ENCODE measurements around the gene KIF3A. TPM values are rescaled to one million over a fixed set of nuclear protein-coding genes. Genes with fewer than 3 reads are reported as not detected.

The KIF3A gene
- total RNA-seq, 4 donors from 2014 or later: 4.9 to 7.7 (median 6.3) TPM

DNA sequence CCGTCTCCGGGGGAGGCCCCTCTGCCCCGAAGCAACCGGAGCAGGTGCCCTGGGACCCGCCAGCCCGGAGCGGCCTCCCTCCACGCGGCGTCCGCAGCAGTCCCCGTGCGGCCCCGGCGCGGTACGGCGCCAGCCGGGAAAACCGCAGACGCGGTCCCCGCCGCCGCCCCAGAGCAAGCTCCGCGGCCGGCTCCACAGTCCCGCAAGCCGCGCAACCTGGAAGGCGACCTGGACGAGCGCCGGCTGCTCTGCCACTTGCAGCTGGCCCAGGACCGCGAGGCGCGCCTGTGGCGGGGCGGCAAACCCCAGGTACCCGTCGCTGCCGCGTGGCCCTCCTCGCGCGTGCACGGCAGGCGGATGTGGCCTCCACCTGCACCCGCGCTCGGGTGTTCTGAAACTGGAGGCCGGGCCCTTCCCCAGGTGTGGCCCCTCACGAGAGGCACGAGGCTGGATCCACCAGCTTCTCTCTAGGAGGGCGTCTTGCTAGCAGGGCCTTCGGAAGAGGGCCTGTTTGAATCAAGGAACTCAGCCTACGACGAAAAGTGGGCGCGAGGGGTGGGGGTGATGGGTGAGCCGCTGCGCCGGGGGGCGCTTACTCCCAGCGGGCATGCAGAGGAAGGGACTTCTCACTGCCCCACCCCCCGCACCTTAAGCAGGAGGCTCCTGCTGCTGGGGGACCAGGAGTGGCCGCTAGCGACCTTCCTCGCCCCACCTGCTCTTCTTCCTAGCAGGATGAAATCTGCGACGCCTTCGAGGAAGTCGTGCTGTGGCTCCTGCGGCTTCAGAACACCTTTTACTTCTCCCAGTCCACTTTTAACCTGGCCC is 10.5 kb upstream of the KIF3A start:
- intact Hi-C loops (cut with DNase I; ENCODE audit: low total_unique reads): no loop called here
- DNase-seq (ENCODE audit: low spot score in 2 of 2): no peak
- H3K4me3 ChIP-seq (ENCODE audit: low read depth, poor library complexity, severe bottlenecking): no peak overlapping the region
- no peak for TF ChIP-seq POLR2A (IDR thresholded peaks at IDR 0.05)
- TF ChIP-seq, protein P1, sequence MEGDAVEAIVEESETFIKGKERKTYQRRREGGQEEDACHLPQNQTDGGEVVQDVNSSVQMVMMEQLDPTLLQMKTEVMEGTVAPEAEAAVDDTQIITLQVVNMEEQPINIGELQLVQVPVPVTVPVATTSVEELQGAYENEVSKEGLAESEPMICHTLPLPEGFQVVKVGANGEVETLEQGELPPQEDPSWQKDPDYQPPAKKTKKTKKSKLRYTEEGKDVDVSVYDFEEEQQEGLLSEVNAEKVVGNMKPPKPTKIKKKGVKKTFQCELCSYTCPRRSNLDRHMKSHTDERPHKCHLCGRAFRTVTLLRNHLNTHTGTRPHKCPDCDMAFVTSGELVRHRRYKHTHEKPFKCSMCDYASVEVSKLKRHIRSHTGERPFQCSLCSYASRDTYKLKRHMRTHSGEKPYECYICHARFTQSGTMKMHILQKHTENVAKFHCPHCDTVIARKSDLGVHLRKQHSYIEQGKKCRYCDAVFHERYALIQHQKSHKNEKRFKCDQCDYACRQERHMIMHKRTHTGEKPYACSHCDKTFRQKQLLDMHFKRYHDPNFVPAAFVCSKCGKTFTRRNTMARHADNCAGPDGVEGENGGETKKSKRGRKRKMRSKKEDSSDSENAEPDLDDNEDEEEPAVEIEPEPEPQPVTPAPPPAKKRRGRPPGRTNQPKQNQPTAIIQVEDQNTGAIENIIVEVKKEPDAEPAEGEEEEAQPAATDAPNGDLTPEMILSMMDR (IDR thresholded peaks at IDR 0.05): no peak
- 52 to 72% methylated on average over 25 to 44 of the region's 76 CpGs for WGBS, 2 donors

DNA sequence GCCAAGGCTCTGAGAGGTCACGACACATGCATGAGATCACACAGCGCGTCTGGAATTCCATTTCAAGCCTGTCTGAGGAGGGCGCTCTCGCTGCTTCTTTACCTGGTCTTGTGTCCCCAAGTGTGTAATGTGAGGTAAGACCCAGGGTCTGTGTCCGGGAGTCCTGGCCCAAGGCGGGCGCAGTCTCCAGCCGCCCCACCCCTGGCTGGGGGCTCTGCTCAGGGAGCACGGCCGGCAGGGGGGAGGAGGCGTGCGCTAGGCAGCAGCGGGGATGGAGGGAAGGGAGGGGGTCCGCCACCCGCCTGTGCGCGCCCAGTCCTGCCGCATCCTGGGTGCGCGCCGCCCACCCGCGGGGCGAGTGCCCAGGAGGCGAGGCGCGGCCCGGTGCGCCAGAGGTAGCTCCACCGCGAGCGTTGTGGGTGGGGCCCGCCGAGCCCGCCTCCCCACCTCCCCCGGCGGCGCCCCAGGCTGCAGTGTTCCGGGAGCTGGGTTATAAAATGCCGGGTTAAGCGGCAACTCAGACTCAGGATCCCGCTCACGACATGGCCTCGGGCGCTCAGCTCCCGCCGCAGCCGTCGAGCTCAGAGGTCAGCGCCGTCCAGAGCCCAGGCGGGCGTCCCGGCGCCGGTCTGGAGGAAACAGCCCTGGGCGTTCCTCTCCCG is 9.7 kb upstream of the KIF3A start, which contains the start of gene CCNI2:
Gene CCNI2 (plus strand): TSS at position 473 of the 662 bp plus-strand sequence. CDS start 70 bp downstream, at position 543.
- DNase-seq (ENCODE audit: low spot score in 2 of 2): no peak
- no peak for TF ChIP-seq POLR2A (IDR thresholded peaks at IDR 0.05)
- TF ChIP-seq, protein P1 (IDR thresholded peaks at IDR 0.05): no peak
- intact Hi-C loops (cut with DNase I; ENCODE audit: low total_unique reads): no loop called here
- H3K4me3 ChIP-seq (ENCODE audit: low read depth, poor library complexity, severe bottlenecking): no peak within 1 kb of the TSS
- WGBS, 2 donors: 1 to 6% methylated on average over 7 to 42 of the region's 59 CpGs

- no peak for DNase-seq (ENCODE audit: low spot score in 2 of 2)
- H3K4me3 ChIP-seq (ENCODE audit: low read depth, poor library complexity, severe bottlenecking): no peak overlapping the region
- WGBS, 2 donors: 23 to 29% methylated on average over 3 of the region's 3 CpGs
- TF ChIP-seq, protein P1 (IDR thresholded peaks at IDR 0.05): no peak
- TF ChIP-seq POLR2A (IDR thresholded peaks at IDR 0.05): no peak
- intact Hi-C loops (cut with DNase I; ENCODE audit: low total_unique reads): no loop called here
These were observed 9.2 kb upstream of the KIF3A start for GRCh38 chr5:132746592-132746953.

GRCh38 chr5:132744659-132745058 is 7.3 kb upstream of the KIF3A start:
- intact Hi-C loops (cut with DNase I; ENCODE audit: low total_unique reads): no loop called here

DNA sequence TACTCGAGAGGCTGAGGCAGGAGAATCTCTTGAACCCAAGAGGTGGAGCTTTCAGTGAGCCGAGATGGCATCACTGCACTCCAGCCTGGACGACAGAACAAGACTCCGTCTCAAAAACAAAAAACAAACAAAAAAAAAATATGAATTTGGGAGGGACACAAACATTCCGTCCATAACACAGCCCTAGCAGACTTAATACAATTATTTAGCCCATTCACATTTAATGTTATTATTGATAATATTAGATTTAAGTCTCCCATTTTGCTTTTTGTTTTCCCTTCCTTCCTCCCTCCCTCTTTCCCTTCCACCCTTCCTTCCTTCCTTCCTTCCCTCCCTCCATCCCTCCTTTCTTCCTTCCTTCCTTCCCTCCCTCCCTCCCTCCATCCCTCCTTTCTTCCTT is 5.3 kb upstream of the KIF3A start:
- TF ChIP-seq, protein P1 (IDR thresholded peaks at IDR 0.05): no peak
- no peak for TF ChIP-seq POLR2A (IDR thresholded peaks at IDR 0.05)
- intact Hi-C loops (cut with DNase I; ENCODE audit: low total_unique reads): no loop called here
- H3K4me3 ChIP-seq (ENCODE audit: low read depth, poor library complexity, severe bottlenecking): no peak overlapping the region
- 93 to 96% methylated on average over 5 of the region's 5 CpGs for WGBS, 2 donors
- DNase-seq (ENCODE audit: low spot score in 2 of 2): no peak

More at GRCh38 chr5:132744659-132745058, 7.3 kb upstream of the KIF3A start:
- 68 to 90% methylated on average over 2 of the region's 2 CpGs for WGBS, 2 donors
- DNase-seq (ENCODE audit: low spot score in 2 of 2): no peak
- TF ChIP-seq POLR2A (IDR thresholded peaks at IDR 0.05): no peak
- TF ChIP-seq, protein P1 (IDR thresholded peaks at IDR 0.05): no peak
- H3K4me3 ChIP-seq (ENCODE audit: low read depth, poor library complexity, severe bottlenecking): no peak overlapping the region
